Transverse colon (tissue), 4 donors: ENCODE results near the gene KCNK5. TPM values are rescaled to one million over a fixed set of nuclear protein-coding genes. Genes with fewer than 3 reads are reported as not detected.

ENCODE experiments used
- DNase-seq: peaks from one replicate; pipeline ENCODE4 v3.0.0-alpha.2; 2019
- H3K27ac ChIP-seq, 4 donors: fragments of 200-600 bp; sonication (generic); 2 replicates each; pipeline ENCODE4 v1.5.1; 2016 to 2018; ENCODE audit warnings: inconsistent platforms in 4 of 4
- H3K27me3 ChIP-seq: fragments of 200-600 bp; sonication (generic); 2 replicates; pipeline ENCODE4 v1.5.1; 2017; ENCODE audit warnings: inconsistent platforms
- H3K36me3 ChIP-seq, 4 donors: fragments of 200-600 bp; sonication (generic); 2 replicates each; pipeline ENCODE4 v1.5.1; 2017 to 2019; ENCODE audit warnings: inconsistent platforms in 4 of 4
- H3K4me1 ChIP-seq, 4 donors: fragments of 200-600 bp; sonication (generic); 2 replicates each; pipeline ENCODE4 v1.5.1; 2017 to 2020; ENCODE audit warnings: inconsistent platforms in 4 of 4
- H3K4me3 ChIP-seq, 4 donors: fragments of 200-600 bp; sonication (generic); 1 replicate in 1 of 4; 2 replicates in 3 of 4; pipeline versions ENCODE4 v1.5.1 to v1.6.1; 2017 to 2019; ENCODE audit warnings: inconsistent platforms in 4 of 4
- H3K9me3 ChIP-seq, 2 donors: fragments of 200-600 bp; sonication (generic); 2 replicates each; pipeline ENCODE4 v1.5.1; 2017 to 2019; ENCODE audit warnings: inconsistent platforms in 2 of 2
- CTCF ChIP-seq, 5 experiments: fragments of 200-600 bp in 3 of 5; fragments of 450-650 bp in 2 of 5; sonication (generic) in 3 of 5; IDR thresholded peaks; 1 replicate in 2 of 5; 2 replicates in 3 of 5; pipeline ENCODE4 v1.5.1; 2016 to 2017; ENCODE audit warnings: antibody characterized with exemption in 5 of 5, inconsistent platforms in 3 of 5, mild to moderate bottlenecking in 2 of 5, moderate library complexity in 1 of 5
- EP300 ChIP-seq: sonication (generic); formaldehyde crosslinking; IDR thresholded peaks from one replicate; pipeline ENCODE4 v1.6.1; 2017; ENCODE audit warnings: antibody characterized with exemption, low read depth
- POLR2A ChIP-seq: fragments of 450-650 bp; IDR thresholded peaks from one replicate; pipeline ENCODE4 v1.6.1; 2016; ENCODE audit warnings: antibody characterized with exemption, mild to moderate bottlenecking, moderate library complexity
- POLR2AphosphoS5 ChIP-seq, 3 donors: sonication (generic); formaldehyde crosslinking; IDR thresholded peaks; one replicate each; pipeline ENCODE4 v1.6.1; 2016; ENCODE audit warnings: antibody characterized with exemption in 3 of 3
- WGBS, 2 donors: methylation state at CpG; one replicate each; pipeline ENCODE4 v1.1.5; 2018; ENCODE audit warnings: low coverage in 1 of 2; 5-methylcytosine and 5-hydroxymethylcytosine counted together
- in situ Hi-C, 4 donors: fragments of 200-750 bp; cut with MboI; loops; one replicate each; pipeline versions ENCODE4 v1.15.0 to v1.15.1; 2017; ENCODE audit warnings: low sequenced_read_pairs in 3 of 4, low pct_ligation_motif_present in 1 of 4, low pct_unique_long_range_greater_than_20kb in 1 of 4
- intact Hi-C: fragments of 100-400 bp; cut with DNase I; formaldehyde crosslinking; loops from one replicate; pipeline ENCODE4 v1.15.1; 2023; ENCODE audit warnings: low total_unique reads
- total RNA-seq, 4 donors: library from RNA; depleted of rRNA; stranded (reverse); fragments of >200 nt; gene quantifications; one replicate each; pipeline ENCODE4 v1.1.0, GENCODE V29; 2016

Gene KCNK5
- total RNA-seq, 4 donors from 2014 or later, result 9.6 to 86.0 (median 64.5) TPM

GRCh38 chr6:39198528-39198927 lies 30.7 kb downstream of the KCNK5 start:
- DNase-seq, result no peak
- H3K36me3 ChIP-seq, result peaks cover 0 to 5% (median 2%) of the 10 kb centered on the region in 4 donors
- TF ChIP-seq CTCF (IDR thresholded peaks at IDR 0.05), result no peak
- intact Hi-C loops (no loop called here), in situ Hi-C loops (no loop called here)
- no peak overlapping the region for H3K4me3 ChIP-seq
- H3K27me3 ChIP-seq, result no peaks in the 10 kb centered on the region
- no peaks in the 10 kb centered on the region for H3K9me3 ChIP-seq
- no peak overlapping the region for H3K27ac ChIP-seq
- peaks cover 15 to 42% (median 27%) of the 10 kb centered on the region in 4 donors for H3K4me1 ChIP-seq

- in situ Hi-C loops (no loop called here), intact Hi-C loops (no loop called here)
- Histone ChIP-seq H3K27ac (peak overlapping the region in 2 of 4 donors; percentile 4 to 41), H3K4me3 (no peak overlapping the region), H3K27me3 (no peaks in the 10 kb centered on the region), H3K4me1 (peaks cover 9 to 37% (median 21%) of the 10 kb centered on the region in 4 donors), H3K9me3 (no peaks in the 10 kb centered on the region), H3K36me3 (peaks cover 0 to 5% (median 2%) of the 10 kb centered on the region in 4 donors)
- TF ChIP-seq POLR2A, result no peak
- no peak for TF ChIP-seq EP300
- TF ChIP-seq POLR2AphosphoS5 (IDR thresholded peaks at IDR 0.05), result no peak
- TF ChIP-seq CTCF (IDR thresholded peaks at IDR 0.05), result no peak
- DNase-seq, result no peak
Observed at GRCh38 chr6:39197922-39198500, 31.3 kb downstream of the KCNK5 start.

DNA sequence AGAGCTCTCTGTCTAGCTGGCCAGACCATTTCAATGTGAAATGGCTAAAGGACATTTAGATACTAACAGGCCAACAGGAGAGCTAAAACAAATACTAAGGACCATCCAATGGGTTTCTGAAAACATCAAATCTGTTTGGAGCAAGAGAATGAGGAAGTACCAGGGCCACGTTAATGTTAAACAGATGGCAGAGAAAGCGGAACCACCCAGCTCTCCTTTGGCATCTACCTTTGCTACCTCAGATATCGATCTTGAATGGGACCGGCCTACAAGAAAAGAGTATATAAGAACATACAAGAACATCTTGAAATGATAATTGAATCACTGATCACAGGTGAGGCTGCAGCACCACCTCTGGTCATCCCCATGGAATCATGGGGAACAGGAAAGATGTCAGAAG lies 31.8 kb downstream of the KCNK5 start:
- H3K27ac ChIP-seq, result peak overlapping the region in 2 of 4 donors; percentile 4 to 41
- H3K27me3 ChIP-seq, result no peaks in the 10 kb centered on the region
- TF ChIP-seq CTCF (IDR thresholded peaks at IDR 0.05) (no peak), EP300 (no peak), POLR2A (no peak), POLR2AphosphoS5 (IDR thresholded peaks at IDR 0.05) (no peak)
- intact Hi-C loops, result no loop called here
- no peak overlapping the region for H3K4me3 ChIP-seq
- peaks cover 0 to 5% (median 2%) of the 10 kb centered on the region in 4 donors for H3K36me3 ChIP-seq
- no peak for DNase-seq
- peaks cover 9 to 32% (median 17%) of the 10 kb centered on the region in 4 donors for H3K4me1 ChIP-seq
- 38 to 40% methylated on average over 4 of the region's 4 CpGs for WGBS, 2 donors
- H3K9me3 ChIP-seq, result no peaks in the 10 kb centered on the region
- in situ Hi-C loops, result no loop called here

DNA sequence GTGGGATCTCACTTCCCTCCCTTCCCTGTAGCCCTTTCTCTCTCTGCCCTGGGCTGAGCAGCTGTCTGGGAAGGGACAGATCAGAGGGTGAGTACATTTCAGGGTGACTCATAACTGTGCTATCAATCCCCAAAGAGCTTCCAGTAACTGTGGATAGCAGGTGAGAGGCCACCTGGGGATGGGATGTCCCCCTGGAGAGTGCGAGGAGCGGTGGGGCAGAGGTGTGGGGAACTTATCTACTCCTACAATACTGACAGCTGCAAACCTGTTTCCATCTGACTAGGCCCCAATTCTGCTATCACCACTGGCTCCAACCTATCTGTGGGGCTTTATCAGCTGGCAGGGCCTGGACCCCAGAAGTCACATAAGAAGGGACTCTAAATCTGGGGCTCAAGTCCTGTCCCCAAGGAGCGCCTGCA lies 32.6 kb downstream of the KCNK5 start:
- Histone ChIP-seq H3K4me1 (peaks cover 9 to 26% (median 17%) of the 10 kb centered on the region in 4 donors), H3K27ac (peak overlapping the region in 1 of 4 donors; percentile 8), H3K9me3 (no peaks in the 10 kb centered on the region), H3K36me3 (peaks cover 0 to 5% (median 2%) of the 10 kb centered on the region in 4 donors), H3K4me3 (no peak overlapping the region), H3K27me3 (no peaks in the 10 kb centered on the region)
- WGBS, 2 donors, result 62% methylated on average over 3 of the region's 3 CpGs; no CpG with 5 or more reads in 1 of the 2 donors
- in situ Hi-C loops, result no loop called here
- TF ChIP-seq CTCF (IDR thresholded peaks at IDR 0.05) (no peak), POLR2A (no peak), EP300 (no peak), POLR2AphosphoS5 (IDR thresholded peaks at IDR 0.05) (no peak)
- DNase-seq, result no peak
- intact Hi-C loops, result no loop called here
